Trophoblast cell (in vitro differentiated cells and primary cell): ENCODE data around the gene TMEM266.

Experiments
- DNase-seq, 2 donors: peaks; one replicate each; pipeline ENCODE4 v3.0.0-alpha.2; 2016
- H2AFZ ChIP-seq: 2 replicates; pipeline ENCODE4 v1.6.1; 2013; ENCODE audit warnings: low read length, moderate library complexity, mild to moderate bottlenecking; ENCODE audit not compliant: insufficient read depth, poor library complexity
- H2AK5ac ChIP-seq: 2 replicates; pipeline ENCODE4 v1.6.1; 2013; ENCODE audit warnings: mild to moderate bottlenecking, low read length
- H2BK120ac ChIP-seq: 2 replicates; pipeline ENCODE4 v1.6.1; 2013; ENCODE audit warnings: low read length, mild to moderate bottlenecking, moderate library complexity; ENCODE audit not compliant: insufficient read depth, poor library complexity
- H2BK12ac ChIP-seq: 2 replicates; pipeline ENCODE4 v1.6.1; 2013; ENCODE audit warnings: mild to moderate bottlenecking, low read length, moderate library complexity
- H2BK5ac ChIP-seq: 2 replicates; pipeline ENCODE4 v1.6.1; 2013; ENCODE audit warnings: low read length, low read depth, moderate library complexity, mild to moderate bottlenecking; ENCODE audit not compliant: poor library complexity
- H3K14ac ChIP-seq: 2 replicates; pipeline ENCODE4 v1.6.1; 2013; ENCODE audit warnings: mild to moderate bottlenecking, low read length
- H3K18ac ChIP-seq: 2 replicates; pipeline ENCODE4 v1.6.1; 2013; ENCODE audit warnings: mild to moderate bottlenecking, low read length
- H3K23ac ChIP-seq: 2 replicates; pipeline ENCODE4 v1.6.1; 2013; ENCODE audit warnings: low read length
- H3K27ac ChIP-seq: 2 replicates; pipeline ENCODE4 v1.5.1; 2013; ENCODE audit warnings: low read depth, mild to moderate bottlenecking, inconsistent platforms, low read length, moderate library complexity
- H3K27me3 ChIP-seq: 2 replicates; pipeline ENCODE4 v1.6.1; 2013; ENCODE audit warnings: inconsistent platforms, mild to moderate bottlenecking, low read length, moderate library complexity; ENCODE audit not compliant: insufficient read depth
- H3K36me3 ChIP-seq, 2 experiments: 1 replicate in 1 of 2; 2 replicates in 1 of 2; pipeline ENCODE4 v1.6.1; 2013; ENCODE audit warnings: low read length in 2 of 2, mild to moderate bottlenecking in 2 of 2, moderate library complexity in 1 of 2; ENCODE audit not compliant: insufficient read depth in 2 of 2, control insufficient read depth in 1 of 2
- H3K4ac ChIP-seq: 2 replicates; pipeline ENCODE4 v1.6.1; 2013; ENCODE audit warnings: low read depth, mild to moderate bottlenecking, low read length, moderate library complexity
- H3K4me1 ChIP-seq, 2 experiments: 1 replicate in 1 of 2; 2 replicates in 1 of 2; pipeline ENCODE4 v1.6.1; 2013; ENCODE audit warnings: low read length in 2 of 2, mild to moderate bottlenecking in 2 of 2, moderate library complexity in 1 of 2; ENCODE audit not compliant: insufficient read depth in 2 of 2, control insufficient read depth in 1 of 2
- H3K4me2 ChIP-seq: 2 replicates; pipeline ENCODE4 v1.6.1; 2013; ENCODE audit warnings: inconsistent platforms, mild to moderate bottlenecking, low read length, moderate library complexity
- H3K4me3 ChIP-seq: 2 replicates; pipeline ENCODE4 v1.5.1; 2013; ENCODE audit warnings: mild to moderate bottlenecking, low read depth, low read length, inconsistent platforms
- H3K79me1 ChIP-seq: one replicate; pipeline ENCODE4 v1.6.1; 2013; ENCODE audit warnings: low read length
- H3K79me2 ChIP-seq: 2 replicates; pipeline ENCODE4 v1.6.1; 2013; ENCODE audit warnings: low read length, mild to moderate bottlenecking; ENCODE audit not compliant: control insufficient read depth, insufficient read depth, poor library complexity
- H3K9ac ChIP-seq: 2 replicates; pipeline ENCODE4 v1.6.1; 2013; ENCODE audit warnings: mild to moderate bottlenecking, low read length
- H3K9me3 ChIP-seq: 2 replicates; pipeline ENCODE4 v1.6.1; 2013; ENCODE audit warnings: low read depth, mild to moderate bottlenecking, control low read depth, inconsistent platforms, low read length; ENCODE audit not compliant: insufficient read depth
- H4K12ac ChIP-seq: 2 replicates; pipeline ENCODE4 v1.6.1; 2013; ENCODE audit warnings: low read depth, mild to moderate bottlenecking, low read length, moderate library complexity
- H4K8ac ChIP-seq: 2 replicates; pipeline ENCODE4 v1.6.1; 2013; ENCODE audit warnings: low read depth, mild to moderate bottlenecking, low read length, moderate library complexity
- H4K91ac ChIP-seq: one replicate; pipeline ENCODE4 v1.6.1; 2013; ENCODE audit warnings: low read depth, mild to moderate bottlenecking, low read length, moderate library complexity
- WGBS: extraction: QIAGEN DNeasy Blood & Tissue Kit; methylation state at CpG from one replicate; pipeline ENCODE4 v1.1.7; 2013; ENCODE audit warnings: missing lambda C conversion rate; ENCODE audit not compliant: insufficient read length, insufficient coverage; ENCODE audit errors: extremely low coverage; 5-methylcytosine and 5-hydroxymethylcytosine counted together

The TMEM266 gene

GRCh38 chr15:76150971-76151598, 91.3 kb downstream of the TMEM266 start:
- H2BK120ac ChIP-seq, result no peak overlapping the region
- H3K4me2 ChIP-seq, result no peak overlapping the region
- H3K4me3 ChIP-seq, result no peak overlapping the region
- H3K79me2 ChIP-seq, result no peaks in the 10 kb centered on the region
- DNase-seq, result peak; percentile 81 to 83
- no peaks in the 10 kb centered on the region for H3K9me3 ChIP-seq
- no peak overlapping the region for H2BK5ac ChIP-seq
- WGBS, result no CpG with 5 or more reads among the region's 9 CpGs
- peaks cover 9 to 10% of the 10 kb centered on the region in 2 experiments for H3K4me1 ChIP-seq
- H2AFZ ChIP-seq, result no peak overlapping the region
- H2AK5ac ChIP-seq, result no peak overlapping the region
- H3K23ac ChIP-seq, result no peak overlapping the region
- no peak overlapping the region for H3K27ac ChIP-seq
- H4K91ac ChIP-seq, result no peak overlapping the region
- H4K8ac ChIP-seq, result no peak overlapping the region
- no peak overlapping the region for H3K4ac ChIP-seq
- H3K27me3 ChIP-seq, result no peaks in the 10 kb centered on the region
- H3K79me1 ChIP-seq, result peaks cover 3% of the 10 kb centered on the region
- no peak overlapping the region for H3K14ac ChIP-seq
- H3K9ac ChIP-seq, result no peak overlapping the region
- no peak overlapping the region for H3K18ac ChIP-seq
- no peak overlapping the region for H4K12ac ChIP-seq
- no peak overlapping the region for H2BK12ac ChIP-seq
- no peaks in the 10 kb centered on the region for H3K36me3 ChIP-seq

DNA sequence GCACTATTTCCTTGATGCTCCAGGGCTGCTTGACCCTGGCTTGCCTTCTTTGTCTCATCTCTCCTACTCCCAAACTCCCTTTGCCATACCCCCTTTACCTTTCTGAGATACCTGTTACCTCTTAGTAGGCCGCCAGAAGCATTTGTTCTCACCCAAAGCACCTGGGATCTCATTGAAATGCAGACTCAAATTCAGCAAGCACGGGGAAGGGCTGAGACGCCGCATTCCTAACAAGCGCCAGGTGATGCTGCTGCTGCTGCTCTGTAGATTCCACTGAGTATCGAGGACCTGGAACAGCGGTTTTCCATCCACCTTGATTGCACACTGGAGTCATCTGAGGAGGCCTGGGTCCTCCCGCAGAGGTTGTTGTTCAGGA, 91.8 kb downstream of the TMEM266 start:
- Histone ChIP-seq H3K4me2 (no peak overlapping the region), H4K12ac (no peak overlapping the region), H2AK5ac (no peak overlapping the region), H3K14ac (no peak overlapping the region), H2AFZ (no peak overlapping the region), H2BK12ac (no peak overlapping the region), H3K9ac (no peak overlapping the region), H2BK5ac (no peak overlapping the region), H3K18ac (no peak overlapping the region), H3K9me3 (no peaks in the 10 kb centered on the region), H3K36me3 (no peaks in the 10 kb centered on the region), H2BK120ac (peak overlapping the region; percentile 5), H3K79me2 (no peaks in the 10 kb centered on the region), H3K27me3 (no peaks in the 10 kb centered on the region), H4K91ac (no peak overlapping the region), H3K4me1 (peaks cover 9 to 10% of the 10 kb centered on the region in 2 experiments), H3K4ac (no peak overlapping the region), H3K4me3 (no peak overlapping the region), H3K23ac (no peak overlapping the region), H4K8ac (no peak overlapping the region), H3K79me1 (peaks cover 3% of the 10 kb centered on the region), H3K27ac (no peak overlapping the region)
- WGBS, result no CpG with 5 or more reads among the region's 8 CpGs
- DNase-seq, result no peak

GRCh38 chr15:76152197-76152596, 92.4 kb downstream of the TMEM266 start:
- H2BK5ac ChIP-seq, result no peak overlapping the region
- H4K12ac ChIP-seq, result no peak overlapping the region
- peaks cover 3% of the 10 kb centered on the region for H3K79me1 ChIP-seq
- no peak overlapping the region for H2BK120ac ChIP-seq
- H3K9ac ChIP-seq, result no peak overlapping the region
- no peak overlapping the region for H2AK5ac ChIP-seq
- H3K18ac ChIP-seq, result no peak overlapping the region
- DNase-seq, result no peak
- H3K4ac ChIP-seq, result no peak overlapping the region
- H3K4me1 ChIP-seq, result peaks cover 9 to 10% of the 10 kb centered on the region in 2 experiments
- H2AFZ ChIP-seq, result no peak overlapping the region
- H4K8ac ChIP-seq, result no peak overlapping the region
- H3K79me2 ChIP-seq, result no peaks in the 10 kb centered on the region
- H3K4me2 ChIP-seq, result no peak overlapping the region
- H3K36me3 ChIP-seq, result no peaks in the 10 kb centered on the region
- no peak overlapping the region for H4K91ac ChIP-seq
- no peak overlapping the region for H2BK12ac ChIP-seq
- no peaks in the 10 kb centered on the region for H3K9me3 ChIP-seq
- no peaks in the 10 kb centered on the region for H3K27me3 ChIP-seq
- H3K23ac ChIP-seq, result no peak overlapping the region
- WGBS, result no CpG with 5 or more reads among the region's 7 CpGs
- H3K4me3 ChIP-seq, result no peak overlapping the region
- no peak overlapping the region for H3K27ac ChIP-seq
- no peak overlapping the region for H3K14ac ChIP-seq

- WGBS, result no CpG with 5 or more reads among the region's 24 CpGs
- Histone ChIP-seq H3K79me2 (no peaks in the 10 kb centered on the region), H3K18ac (no peak overlapping the region), H3K79me1 (peaks cover 3% of the 10 kb centered on the region), H2BK5ac (no peak overlapping the region), H3K23ac (no peak overlapping the region), H2BK120ac (no peak overlapping the region), H3K9me3 (no peaks in the 10 kb centered on the region), H3K4me2 (no peak overlapping the region), H4K8ac (no peak overlapping the region), H3K4ac (no peak overlapping the region), H3K14ac (no peak overlapping the region), H3K27me3 (no peaks in the 10 kb centered on the region), H3K27ac (no peak overlapping the region), H3K4me3 (no peak overlapping the region), H3K9ac (no peak overlapping the region), H4K12ac (no peak overlapping the region), H3K36me3 (no peaks in the 10 kb centered on the region), H2BK12ac (no peak overlapping the region), H3K4me1 (peaks cover 9 to 10% of the 10 kb centered on the region in 2 experiments), H4K91ac (no peak overlapping the region), H2AK5ac (no peak overlapping the region), H2AFZ (no peak overlapping the region)
- no peak for DNase-seq
These were observed 93.7 kb downstream of the TMEM266 start for GRCh38 chr15:76153241-76154197.
